ENCODE results near the gene ZNF628.

ZNF628 gene

GRCh38 chr19:55530996-55531395 lies 54.6 kb downstream of the ZNF628 start:
- FAIRE-seq: no peak

Measured in colon (tissue), 2 donors.